Right lobe of liver (tissue), 6 donors: ENCODE results near the gene MYT1. TPM values are rescaled to one million over a fixed set of nuclear protein-coding genes. Genes with fewer than 3 reads are reported as not detected.

Experiments
- ATAC-seq, 4 donors: fragments of 200-7000 bp; cut with Tn5 transposase; one replicate each; pipeline ENCODE4 v1.9.1; 2020; ENCODE audit warnings: mild to moderate bottlenecking in 4 of 4, moderate library complexity in 4 of 4
- DNase-seq, 3 donors: peaks; one replicate each; pipeline ENCODE4 v3.0.0-alpha.2; 2020
- H3K27ac ChIP-seq, 3 donors: fragments of 200-600 bp; one replicate each; pipeline ENCODE4 v1.8.0; 2022
- H3K27me3 ChIP-seq, 2 donors: fragments of 200-600 bp; one replicate each; pipeline ENCODE4 v1.8.0; 2022
- H3K36me3 ChIP-seq, 4 donors: fragments of 200-600 bp; sonication (generic) in 1 of 4; one replicate each; pipeline versions ENCODE4 v1.5.1 to v1.8.0; 2017 to 2022; ENCODE audit warnings: control low read depth in 1 of 4
- H3K4me1 ChIP-seq, 4 donors: fragments of 200-600 bp; sonication (generic) in 1 of 4; one replicate each; pipeline versions ENCODE4 v1.5.1 to v1.8.0; 2017 to 2022; ENCODE audit warnings: control low read depth in 1 of 4
- H3K4me3 ChIP-seq, 3 donors: fragments of 200-600 bp; one replicate each; pipeline ENCODE4 v1.8.0; 2022
- H3K9me3 ChIP-seq, 4 donors: fragments of 200-600 bp; sonication (generic) in 1 of 4; one replicate each; pipeline versions ENCODE4 v1.5.1 to v1.8.0; 2017 to 2022; ENCODE audit warnings: control low read depth in 1 of 4
- CTCF ChIP-seq, 4 donors: fragments of 200-600 bp in 3 of 4; fragments of 450-650 bp in 1 of 4; IDR thresholded peaks; one replicate each; pipeline versions ENCODE4 v1.5.1 to v1.8.0; 2016 to 2022; ENCODE audit warnings: antibody characterized with exemption in 4 of 4, mild to moderate bottlenecking in 2 of 4
- POLR2A ChIP-seq: fragments of 450-650 bp; IDR thresholded peaks from one replicate; pipeline ENCODE4 v1.6.1; 2017; ENCODE audit warnings: antibody characterized with exemption, mild to moderate bottlenecking
- WGBS: methylation state at CpG from one replicate; pipeline ENCODE4 v1.1.6; 2018; ENCODE audit warnings: low coverage, low lambda C conversion rate; ENCODE audit not compliant: insufficient coverage; ENCODE audit errors: missing lambda C conversion rate; 5-methylcytosine and 5-hydroxymethylcytosine counted together
- intact Hi-C, 2 donors: fragments of 100-400 bp; cut with DNase I; formaldehyde crosslinking; loops; one replicate each; pipeline versions ENCODE4 v1.11.2 to v1.14.1; 2022
- total RNA-seq, 6 experiments: library from RNA; depleted of rRNA in 2 of 6; stranded (reverse); fragments of >200 nt in 2 of 6; fragmentation: NEBNext Ultra II Directional in 3 of 6; extraction: Animal tissue kit (Norgen Biotek cat#: 25700) in 3 of 6; gene quantifications; one replicate each; pipeline versions ENCODE4 v1.1.0 to v1.2.4, GENCODE V29; 2016 to 2023
- donor health status: DM: no; HTN: yes; CAD: no.
- donor health status: DM: no; HTN: no; CAD: no.
- donor health status: DM: no; HTN: no; CAD: no.
- donor health status: DM: no; HTN: yes; CAD: no.
- donor health status: DM: no; HTN: yes; CAD: no.

The MYT1 gene
- total RNA-seq, 6 experiments from 2014 or later: 0.06 to 0.09 TPM; not detected in 4

GRCh38 chr20:64179805-64180204, 15.6 kb downstream of the MYT1 start:
- ATAC-seq: no peak
- no CpG with 5 or more reads among the region's 6 CpGs for WGBS
- no peaks in the 10 kb centered on the region for H3K9me3 ChIP-seq
- no peak for TF ChIP-seq POLR2A
- TF ChIP-seq CTCF (IDR thresholded peaks at IDR 0.05): no peak
- H3K27me3 ChIP-seq: no peaks in the 10 kb centered on the region
- no peak overlapping the region for H3K27ac ChIP-seq
- H3K4me1 ChIP-seq: no peaks in the 10 kb centered on the region
- no peak for DNase-seq
- intact Hi-C loops: no loop called here
- no peaks in the 10 kb centered on the region for H3K36me3 ChIP-seq
- H3K4me3 ChIP-seq: no peak overlapping the region

GRCh38 chr20:64180673-64181072, 16.4 kb downstream of the MYT1 start:
- Histone ChIP-seq H3K27me3 (no peaks in the 10 kb centered on the region), H3K27ac (no peak overlapping the region), H3K9me3 (no peaks in the 10 kb centered on the region), H3K4me1 (no peaks in the 10 kb centered on the region), H3K4me3 (no peak overlapping the region), H3K36me3 (no peaks in the 10 kb centered on the region)
- WGBS: 59% methylated on average over 4 of the region's 7 CpGs
- intact Hi-C loops: no loop called here
- ATAC-seq (no peak), DNase-seq (no peak)
- TF ChIP-seq POLR2A (no peak), CTCF (IDR thresholded peaks at IDR 0.05) (no peak)

- intact Hi-C loops: no loop called here
- no peak overlapping the region for H3K27ac ChIP-seq
- H3K4me3 ChIP-seq: no peak overlapping the region
- 62% methylated on average over 2 of the region's 5 CpGs for WGBS
- H3K36me3 ChIP-seq: no peaks in the 10 kb centered on the region
- H3K27me3 ChIP-seq: no peaks in the 10 kb centered on the region
- no peaks in the 10 kb centered on the region for H3K4me1 ChIP-seq
- no peak for ATAC-seq
- no peaks in the 10 kb centered on the region for H3K9me3 ChIP-seq
- DNase-seq: no peak
- TF ChIP-seq POLR2A: no peak
- no peak for TF ChIP-seq CTCF (IDR thresholded peaks at IDR 0.05)
These were observed 17.1 kb downstream of the MYT1 start for GRCh38 chr20:64181391-64181790.

GRCh38 chr20:64182146-64182865, 18.1 kb downstream of the MYT1 start:
- no peak overlapping the region for H3K27ac ChIP-seq
- no peaks in the 10 kb centered on the region for H3K36me3 ChIP-seq
- H3K4me3 ChIP-seq: no peak overlapping the region
- peak in 1 of 3 donors; percentile 46 for DNase-seq
- intact Hi-C loops: no loop called here
- no peak for ATAC-seq
- no peaks in the 10 kb centered on the region for H3K9me3 ChIP-seq
- WGBS: 75% methylated on average over 1 of the region's 16 CpGs
- no peak for TF ChIP-seq CTCF (IDR thresholded peaks at IDR 0.05)
- TF ChIP-seq POLR2A: no peak
- no peaks in the 10 kb centered on the region for H3K27me3 ChIP-seq
- H3K4me1 ChIP-seq: no peaks in the 10 kb centered on the region
